IMR-90 (cell line): ENCODE data around the gene AUNIP. TPM values are rescaled to one million over a fixed set of nuclear protein-coding genes. Genes with fewer than 3 reads are reported as not detected.

Experiments used
- ATAC-seq: fragments of 200-7000 bp; cut with Tn5 transposase; 2 replicates; pipeline ENCODE4 v1.9.1; 2020; ENCODE audit warnings: low read depth, mild to moderate bottlenecking, moderate library complexity
- BruUV-seq: library from RNA; stranded (reverse); fragments of 400-500 nt; replicated peaks from 2 replicates; lab custom pipeline; 2021; lab: Mats Ljungman, UMichigan
- CTCF ChIA-PET: fragments of 300-600 bp; formaldehyde crosslinking; extraction: SDS; loops from one replicate; lab custom pipeline; 2021; ENCODE audit warnings: antibody characterized with exemption; lab: Yijun Ruan, JAX
- POLR2A ChIA-PET: fragments of 300-600 bp; sonication (Branson Sonifier 250); formaldehyde crosslinking; loops from one replicate; lab custom pipeline; 2022; ENCODE audit warnings: antibody characterized with exemption; ENCODE audit not compliant: unreplicated experiment; lab: Charles Lee
- DNase-seq: peaks from one replicate; pipeline ENCODE4 v3.0.0; 2013
- H2AFZ ChIP-seq: replicated peaks from 2 replicates; pipeline ENCODE3; 2013; ENCODE audit warnings: low read length, mild to moderate bottlenecking; ENCODE audit not compliant: poor library complexity
- H2AK5ac ChIP-seq: 2 replicates; pipeline ENCODE4 v1.6.1; 2013; ENCODE audit warnings: low read depth, low read length, inconsistent platforms
- H2AK9ac ChIP-seq: replicated peaks from 2 replicates; pipeline ENCODE3; 2013; ENCODE audit warnings: mild to moderate bottlenecking, low read depth, low read length, moderate library complexity; ENCODE audit not compliant: poor library complexity
- H2BK120ac ChIP-seq: 2 replicates; pipeline ENCODE4 v1.6.1; 2013; ENCODE audit warnings: low read depth, low read length, inconsistent platforms
- H2BK15ac ChIP-seq: 3 replicates; pipeline ENCODE4 v1.6.1; 2013; ENCODE audit warnings: low read depth, low read length, inconsistent platforms
- H2BK20ac ChIP-seq: 2 replicates; pipeline ENCODE4 v1.6.1; 2013; ENCODE audit warnings: low read depth, mild to moderate bottlenecking, inconsistent platforms, low read length, moderate library complexity
- H2BK5ac ChIP-seq: 2 replicates; pipeline ENCODE4 v1.6.1; 2013; ENCODE audit warnings: mild to moderate bottlenecking, low read depth, low read length, inconsistent platforms; ENCODE audit not compliant: poor library complexity, severe bottlenecking
- H3K14ac ChIP-seq: replicated peaks from 2 replicates; pipeline ENCODE4 v1.6.1; 2013; ENCODE audit warnings: low read depth, low read length, inconsistent platforms
- H3K18ac ChIP-seq: 2 replicates; pipeline ENCODE4 v1.6.1; 2013; ENCODE audit warnings: low read depth, low read length, control low read depth
- H3K23ac ChIP-seq: 2 replicates; pipeline ENCODE4 v1.6.1; 2013; ENCODE audit warnings: low read depth, low read length, inconsistent platforms
- H3K27ac ChIP-seq: 2 replicates; pipeline ENCODE4 v1.5.1; 2013; ENCODE audit warnings: mild to moderate bottlenecking, control low read depth, low read length; ENCODE audit not compliant: insufficient read depth
- H3K27me3 ChIP-seq: 2 replicates; pipeline ENCODE4 v1.6.1; 2013; ENCODE audit warnings: low read length; ENCODE audit not compliant: control insufficient read depth, insufficient read depth
- H3K36me3 ChIP-seq: 2 replicates; pipeline ENCODE4 v1.6.1; 2013; ENCODE audit warnings: low read length, mixed read lengths; ENCODE audit not compliant: control insufficient read depth, insufficient read depth
- H3K4ac ChIP-seq: 2 replicates; pipeline ENCODE4 v1.6.1; 2013; ENCODE audit warnings: low read depth, low read length, inconsistent platforms
- H3K4me1 ChIP-seq: 2 replicates; pipeline ENCODE4 v1.6.1; 2013; ENCODE audit warnings: low read length, mixed read lengths; ENCODE audit not compliant: control insufficient read depth, insufficient read depth
- H3K4me2 ChIP-seq: 2 replicates; pipeline ENCODE4 v1.6.1; 2013; ENCODE audit warnings: low read depth, mild to moderate bottlenecking, control low read depth, low read length, moderate library complexity
- H3K4me3 ChIP-seq: 2 replicates; pipeline ENCODE4 v1.5.1; 2013; ENCODE audit warnings: low read depth, mild to moderate bottlenecking, control low read depth, low read length, moderate library complexity; ENCODE audit not compliant: insufficient read depth
- H3K56ac ChIP-seq: 2 replicates; pipeline ENCODE4 v1.6.1; 2013; ENCODE audit warnings: low read length, inconsistent platforms; ENCODE audit not compliant: insufficient read depth; ENCODE audit errors: extremely low read depth
- H3K79me1 ChIP-seq, 2 experiments: 2 replicates each; pipeline ENCODE4 v1.6.1; 2013; ENCODE audit warnings: low read length in 2 of 2, inconsistent platforms in 1 of 2, low read depth in 1 of 2
- H3K9ac ChIP-seq: 2 replicates; pipeline ENCODE4 v1.6.1; 2013; ENCODE audit warnings: low read depth, low read length, control low read depth
- H3K9me1 ChIP-seq: 2 replicates; pipeline ENCODE4 v1.6.1; 2013; ENCODE audit warnings: low read length, inconsistent platforms; ENCODE audit not compliant: insufficient read depth
- H3K9me3 ChIP-seq: 2 replicates; pipeline ENCODE4 v1.6.1; 2013; ENCODE audit warnings: low read length; ENCODE audit not compliant: control insufficient read depth, insufficient read depth
- H4K20me1 ChIP-seq: 2 replicates; pipeline ENCODE4 v1.6.1; 2013; ENCODE audit warnings: low read length, inconsistent platforms; ENCODE audit not compliant: insufficient read depth
- H4K5ac ChIP-seq: 2 replicates; pipeline ENCODE4 v1.6.1; 2013; ENCODE audit warnings: mild to moderate bottlenecking, low read depth, low read length, control low read depth
- H4K8ac ChIP-seq, 2 experiments: 2 replicates each; pipeline ENCODE4 v1.6.1; 2013; ENCODE audit warnings: low read depth in 2 of 2, low read length in 2 of 2, control low read depth in 1 of 2, inconsistent platforms in 1 of 2
- H4K91ac ChIP-seq: 2 replicates; pipeline ENCODE4 v1.6.1; 2013; ENCODE audit warnings: low read depth, low read length, inconsistent platforms; ENCODE audit not compliant: insufficient read depth
- BHLHE40 ChIP-seq: fragments of 150-350 bp; IDR thresholded peaks from 2 replicates; pipeline ENCODE4 v1.6.1; 2016; ENCODE audit warnings: mild to moderate bottlenecking, low read depth, low read length
- CEBPB ChIP-seq: IDR thresholded peaks from 2 replicates; pipeline ENCODE4 v1.6.1; 2012; ENCODE audit warnings: low read depth, low read length, improper control_type of control experiment
- CHD1 ChIP-seq: IDR thresholded peaks from 2 replicates; pipeline ENCODE4 v1.6.1; 2012; ENCODE audit warnings: low read depth, low read length, improper control_type of control experiment
- FOS ChIP-seq: fragments of 150-350 bp; IDR thresholded peaks from 2 replicates; pipeline ENCODE4 v1.6.1; 2016; ENCODE audit warnings: low read depth, low read length
- MAFK ChIP-seq: IDR thresholded peaks from 2 replicates; pipeline ENCODE4 v1.6.1; 2012; ENCODE audit warnings: low read depth, low read length, improper control_type of control experiment
- MAZ ChIP-seq: IDR thresholded peaks from 2 replicates; pipeline ENCODE4 v1.6.1; 2012; ENCODE audit warnings: low read depth, mild to moderate bottlenecking, low read length, improper control_type of control experiment, moderate library complexity, borderline replicate concordance
- MXI1 ChIP-seq: IDR thresholded peaks from 2 replicates; pipeline ENCODE4 v1.6.1; 2012; ENCODE audit warnings: low read depth, mild to moderate bottlenecking, low read length, moderate library complexity, borderline replicate concordance
- NFE2L2 ChIP-seq: fragments of 150-350 bp; IDR thresholded peaks from 2 replicates; pipeline ENCODE4 v1.6.1; 2016; ENCODE audit warnings: low read depth, mild to moderate bottlenecking, low read length
- POLR2A ChIP-seq: IDR thresholded peaks from 2 replicates; pipeline ENCODE4 v1.6.1; 2012; ENCODE audit warnings: mild to moderate bottlenecking, low read depth, low read length
- RAD21 ChIP-seq: IDR thresholded peaks from 2 replicates; pipeline ENCODE4 v1.6.1; 2012; ENCODE audit warnings: low read length, improper control_type of control experiment
- RCOR1 ChIP-seq: IDR thresholded peaks from 2 replicates; pipeline ENCODE4 v1.6.1; 2012; ENCODE audit warnings: mild to moderate bottlenecking, low read length, improper control_type of control experiment; ENCODE audit not compliant: insufficient replicate concordance
- RFX5 ChIP-seq: IDR thresholded peaks from 2 replicates; pipeline ENCODE4 v1.8.0; 2012; ENCODE audit warnings: low read depth, mild to moderate bottlenecking, low read length, moderate library complexity
- SMC3 ChIP-seq: fragments of 150-350 bp; IDR thresholded peaks from 2 replicates; pipeline ENCODE4 v1.6.1; 2016; ENCODE audit warnings: low read depth, mild to moderate bottlenecking, antibody characterized with exemption, low read length, moderate library complexity
- USF2 ChIP-seq: fragments of 150-350 bp; IDR thresholded peaks from 2 replicates; pipeline ENCODE4 v1.6.1; 2017; ENCODE audit warnings: mild to moderate bottlenecking, antibody characterized with exemption, low read length, low read depth
- WGBS, 2 experiments: methylation state at CpG; one replicate each; pipeline versions ENCODE4 v1.1.5 to v1.1.7; 2013; ENCODE audit warnings: missing lambda C conversion rate in 2 of 2; ENCODE audit not compliant: insufficient read length in 1 of 2; ENCODE audit errors: extremely low coverage in 2 of 2; 5-methylcytosine and 5-hydroxymethylcytosine counted together
- dilution Hi-C: fragments of 300-500 bp; cut with HindIII; formaldehyde crosslinking; loops from one replicate; pipeline ENCODE4 v1.14.3; 2018; ENCODE audit warnings: low sequenced_read_pairs; ENCODE audit not compliant: unreplicated experiment
- in situ Hi-C: fragments of 300-500 bp; cut with MboI; formaldehyde crosslinking; loops from 3 replicates; pipeline ENCODE4 v1.14.3; 2019; ENCODE audit warnings: low sequenced_read_pairs, inconsistent platforms, mixed read lengths
- intact Hi-C: fragments of 100-400 bp; cut with micrococcal nuclease; formaldehyde crosslinking; loops from 2 replicates; pipeline ENCODE4 v1.10.0; 2022
- polyA plus RNA-seq, 3 experiments: library from polyadenylated mRNA; depleted of rRNA; stranded (reverse); fragments of >200 nt; gene quantifications; 2 replicates each; pipeline ENCODE4 v1.2.3, GENCODE V29; 2012; ENCODE audit warnings: low replicate concordance in 1 of 3
- total RNA-seq: library from RNA; depleted of rRNA; stranded (reverse); fragments of >200 nt; gene quantifications from 2 replicates; pipeline ENCODE4 v1.2.3, GENCODE V29; 2012
- TF ChIP-seq, protein P1 (sequence below): conservative IDR thresholded peaks from 2 replicates; pipeline ENCODE4 v1.5.1; 2012; ENCODE audit warnings: mild to moderate bottlenecking, low read depth, low read length, improper control_type of control experiment
- TF ChIP-seq, protein P2 (sequence below): fragments of 150-350 bp; IDR thresholded peaks from 2 replicates; pipeline ENCODE4 v1.6.1; 2016; ENCODE audit warnings: low read depth, mild to moderate bottlenecking, low read length, moderate library complexity, borderline replicate concordance

AUNIP gene
- total and polyA plus RNA-seq, 2 of the 4 experiments (the other 2 are of a cell fraction): 2.4 to 5.0 TPM

DNA sequence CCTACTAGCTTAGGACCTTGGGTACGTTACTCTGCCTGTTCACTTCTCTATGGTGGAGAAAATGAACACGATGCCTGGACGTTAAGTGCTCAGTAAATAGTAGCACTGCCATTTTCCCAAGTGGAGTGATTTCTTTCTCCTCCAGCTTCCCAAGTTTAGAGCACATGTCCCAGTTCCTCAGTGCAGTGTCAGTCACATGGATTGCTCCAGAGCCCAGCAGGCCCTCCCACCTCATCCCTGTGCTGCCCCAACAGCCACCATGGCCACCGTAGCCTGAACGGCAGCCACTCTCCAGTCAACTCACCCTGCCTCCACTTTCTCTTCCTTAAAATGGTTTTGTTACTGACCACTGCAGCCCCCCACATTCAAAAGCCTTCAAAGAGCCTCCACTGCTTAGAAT lies 38.5 kb upstream of the AUNIP start:
- no peak overlapping the region for H2BK20ac ChIP-seq
- H3K27ac ChIP-seq: no peak overlapping the region
- intact Hi-C loops: loop anchor here (5.0 kb wide), 1 partner anchor 75 kb away; no protein-coding TSS in a partner anchor
- H3K4me3 ChIP-seq: no peak overlapping the region
- no peak overlapping the region for H3K56ac ChIP-seq
- no peaks in the 10 kb centered on the region for H3K27me3 ChIP-seq
- no peak overlapping the region for H2AK5ac ChIP-seq
- ATAC-seq: no peak
- no peak overlapping the region for H4K91ac ChIP-seq
- H2BK5ac ChIP-seq: no peak overlapping the region
- H3K18ac ChIP-seq: no peak overlapping the region
- ChIA-PET POLR2A (no interaction called here), CTCF (interaction anchor here (4.3 kb wide), 1 partner anchor 99 kb away, joined by 47 read pairs; the partner anchor contains the start of gene PAFAH2)
- H4K20me1 ChIP-seq: 0 out of 2 replicates have a peak, but pooled peaks cover 4% of the 10 kb centered on the region
- BruUV-seq: no TSS peak
- WGBS, 2 experiments: 100% methylated on average over 1 of the region's 5 CpGs; no CpG with 5 or more reads in 1 of the 2 experiments
- no peaks in the 10 kb centered on the region for H3K9me3 ChIP-seq
- H4K5ac ChIP-seq: no peak overlapping the region
- dilution Hi-C loops: no loop called here
- peaks cover 38% of the 10 kb centered on the region for H3K36me3 ChIP-seq
- H4K8ac ChIP-seq: peak overlapping the region in 1 of 2 experiments; percentile 45; a peak in 1 of 4 replicates
- H3K4ac ChIP-seq: no peak overlapping the region
- peaks cover 40 to 77% of the 10 kb centered on the region in 2 experiments for H3K79me1 ChIP-seq
- no peak for TF ChIP-seq FOS
- no peak for TF ChIP-seq BHLHE40
- no peak for TF ChIP-seq CEBPB
- TF ChIP-seq, protein P1, sequence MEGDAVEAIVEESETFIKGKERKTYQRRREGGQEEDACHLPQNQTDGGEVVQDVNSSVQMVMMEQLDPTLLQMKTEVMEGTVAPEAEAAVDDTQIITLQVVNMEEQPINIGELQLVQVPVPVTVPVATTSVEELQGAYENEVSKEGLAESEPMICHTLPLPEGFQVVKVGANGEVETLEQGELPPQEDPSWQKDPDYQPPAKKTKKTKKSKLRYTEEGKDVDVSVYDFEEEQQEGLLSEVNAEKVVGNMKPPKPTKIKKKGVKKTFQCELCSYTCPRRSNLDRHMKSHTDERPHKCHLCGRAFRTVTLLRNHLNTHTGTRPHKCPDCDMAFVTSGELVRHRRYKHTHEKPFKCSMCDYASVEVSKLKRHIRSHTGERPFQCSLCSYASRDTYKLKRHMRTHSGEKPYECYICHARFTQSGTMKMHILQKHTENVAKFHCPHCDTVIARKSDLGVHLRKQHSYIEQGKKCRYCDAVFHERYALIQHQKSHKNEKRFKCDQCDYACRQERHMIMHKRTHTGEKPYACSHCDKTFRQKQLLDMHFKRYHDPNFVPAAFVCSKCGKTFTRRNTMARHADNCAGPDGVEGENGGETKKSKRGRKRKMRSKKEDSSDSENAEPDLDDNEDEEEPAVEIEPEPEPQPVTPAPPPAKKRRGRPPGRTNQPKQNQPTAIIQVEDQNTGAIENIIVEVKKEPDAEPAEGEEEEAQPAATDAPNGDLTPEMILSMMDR: no peak
- no peak for TF ChIP-seq RAD21
- no peak for TF ChIP-seq POLR2A
- no peak for TF ChIP-seq MXI1
- no peak for TF ChIP-seq MAZ
- no peak for TF ChIP-seq NFE2L2
- TF ChIP-seq, protein P2, sequence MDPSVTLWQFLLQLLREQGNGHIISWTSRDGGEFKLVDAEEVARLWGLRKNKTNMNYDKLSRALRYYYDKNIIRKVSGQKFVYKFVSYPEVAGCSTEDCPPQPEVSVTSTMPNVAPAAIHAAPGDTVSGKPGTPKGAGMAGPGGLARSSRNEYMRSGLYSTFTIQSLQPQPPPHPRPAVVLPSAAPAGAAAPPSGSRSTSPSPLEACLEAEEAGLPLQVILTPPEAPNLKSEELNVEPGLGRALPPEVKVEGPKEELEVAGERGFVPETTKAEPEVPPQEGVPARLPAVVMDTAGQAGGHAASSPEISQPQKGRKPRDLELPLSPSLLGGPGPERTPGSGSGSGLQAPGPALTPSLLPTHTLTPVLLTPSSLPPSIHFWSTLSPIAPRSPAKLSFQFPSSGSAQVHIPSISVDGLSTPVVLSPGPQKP: no peak
- no peak for TF ChIP-seq SMC3
- no peak for TF ChIP-seq MAFK
- TF ChIP-seq USF2: no peak
- TF ChIP-seq RFX5: no peak
- TF ChIP-seq RCOR1: no peak
- no peak for TF ChIP-seq CHD1
- no peak for DNase-seq
- no peak overlapping the region for H2BK120ac ChIP-seq
- H3K9me1 ChIP-seq: peaks cover 20% of the 10 kb centered on the region
- H2AFZ ChIP-seq: peak overlapping the region; percentile 25
- in situ Hi-C loops: loop anchor here (5.0 kb wide), 1 partner anchor 100 kb away; the partner anchor contains the start of gene PAFAH2
- peaks cover 21% of the 10 kb centered on the region for H3K4me1 ChIP-seq
- no peak overlapping the region for H2BK15ac ChIP-seq
- no peak overlapping the region for H3K4me2 ChIP-seq
- no peak overlapping the region for H3K14ac ChIP-seq
- H2AK9ac ChIP-seq: peak overlapping the region; percentile 12
- H3K9ac ChIP-seq: no peak overlapping the region
- H3K23ac ChIP-seq: no peak overlapping the region
